WERI-Rb-1 (cell line): ENCODE data around the gene TSKS.

Experiments used
- DNase-seq: peaks from one replicate; pipeline ENCODE4 v3.0.0-alpha.2; 2020
- H3K27ac ChIP-seq: fragments of 250-450 bp; sonication (Bioruptor Pico); 2 replicates; pipeline ENCODE4 v1.5.1; 2020; ENCODE audit warnings: mild to moderate bottlenecking, moderate library complexity
- H3K27me3 ChIP-seq: fragments of 250-450 bp; sonication (Bioruptor Pico); 2 replicates; pipeline ENCODE4 v1.5.1; 2021; ENCODE audit warnings: mild to moderate bottlenecking, low read depth, moderate library complexity; ENCODE audit not compliant: insufficient read depth, severe bottlenecking
- H3K36me3 ChIP-seq: fragments of 250-450 bp; sonication (Bioruptor Pico); 2 replicates; pipeline ENCODE4 v1.5.1; 2020; ENCODE audit warnings: mild to moderate bottlenecking, moderate library complexity
- H3K4me3 ChIP-seq: 2 replicates; pipeline ENCODE4 v1.5.1; 2011; ENCODE audit warnings: low read depth, mild to moderate bottlenecking, control low read depth, low read length
- H3K9me3 ChIP-seq: fragments of 250-450 bp; sonication (Bioruptor Pico); 2 replicates; pipeline ENCODE4 v1.5.1; 2021; ENCODE audit warnings: mild to moderate bottlenecking, moderate library complexity; ENCODE audit not compliant: severe bottlenecking
- TF ChIP-seq, protein P1 (sequence below): IDR thresholded peaks from 2 replicates; pipeline ENCODE4 v1.5.1; 2011; ENCODE audit warnings: low read depth, mild to moderate bottlenecking, control low read depth, inconsistent platforms, low read length

TSKS gene

DNA sequence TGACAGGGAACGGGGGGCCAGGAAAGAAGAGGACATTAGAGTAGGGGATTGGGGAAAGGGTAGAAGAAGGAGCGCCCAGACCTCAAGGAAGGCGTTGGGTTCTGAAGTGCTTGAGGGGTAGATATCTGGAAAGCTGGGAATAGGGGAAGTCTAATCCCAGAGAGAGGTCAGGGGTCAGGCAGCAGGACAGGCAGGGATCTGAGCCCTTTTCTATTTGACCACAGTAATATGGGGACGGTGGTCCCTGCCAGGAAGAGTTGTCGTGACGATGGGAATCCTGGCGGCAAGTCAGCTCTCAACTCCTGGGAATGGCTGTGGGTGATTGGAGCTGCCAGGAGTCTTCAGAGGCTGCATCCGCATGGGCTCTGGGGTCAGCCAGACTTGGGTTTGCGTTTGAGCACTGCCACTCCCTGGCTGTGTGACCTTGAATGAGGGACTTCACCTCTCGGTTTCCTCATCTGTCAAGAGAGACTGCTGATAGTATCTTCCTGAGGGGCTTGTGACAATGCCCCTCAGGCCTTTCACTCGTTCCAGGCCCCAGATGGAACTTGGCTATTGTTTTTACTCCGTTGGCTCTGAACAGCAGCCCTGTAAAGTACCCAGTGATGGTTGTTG lies 5.0 kb upstream of the TSKS start:
- no peaks in the 10 kb centered on the region for H3K27me3 ChIP-seq
- DNase-seq: no peak
- no peaks in the 10 kb centered on the region for H3K36me3 ChIP-seq
- no peaks in the 10 kb centered on the region for H3K9me3 ChIP-seq
- H3K4me3 ChIP-seq: peak overlapping the region; percentile 90; the same call in 1 of the 2 replicates
- no peak overlapping the region for H3K27ac ChIP-seq
- TF ChIP-seq, protein P1, sequence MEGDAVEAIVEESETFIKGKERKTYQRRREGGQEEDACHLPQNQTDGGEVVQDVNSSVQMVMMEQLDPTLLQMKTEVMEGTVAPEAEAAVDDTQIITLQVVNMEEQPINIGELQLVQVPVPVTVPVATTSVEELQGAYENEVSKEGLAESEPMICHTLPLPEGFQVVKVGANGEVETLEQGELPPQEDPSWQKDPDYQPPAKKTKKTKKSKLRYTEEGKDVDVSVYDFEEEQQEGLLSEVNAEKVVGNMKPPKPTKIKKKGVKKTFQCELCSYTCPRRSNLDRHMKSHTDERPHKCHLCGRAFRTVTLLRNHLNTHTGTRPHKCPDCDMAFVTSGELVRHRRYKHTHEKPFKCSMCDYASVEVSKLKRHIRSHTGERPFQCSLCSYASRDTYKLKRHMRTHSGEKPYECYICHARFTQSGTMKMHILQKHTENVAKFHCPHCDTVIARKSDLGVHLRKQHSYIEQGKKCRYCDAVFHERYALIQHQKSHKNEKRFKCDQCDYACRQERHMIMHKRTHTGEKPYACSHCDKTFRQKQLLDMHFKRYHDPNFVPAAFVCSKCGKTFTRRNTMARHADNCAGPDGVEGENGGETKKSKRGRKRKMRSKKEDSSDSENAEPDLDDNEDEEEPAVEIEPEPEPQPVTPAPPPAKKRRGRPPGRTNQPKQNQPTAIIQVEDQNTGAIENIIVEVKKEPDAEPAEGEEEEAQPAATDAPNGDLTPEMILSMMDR: no peak

DNA sequence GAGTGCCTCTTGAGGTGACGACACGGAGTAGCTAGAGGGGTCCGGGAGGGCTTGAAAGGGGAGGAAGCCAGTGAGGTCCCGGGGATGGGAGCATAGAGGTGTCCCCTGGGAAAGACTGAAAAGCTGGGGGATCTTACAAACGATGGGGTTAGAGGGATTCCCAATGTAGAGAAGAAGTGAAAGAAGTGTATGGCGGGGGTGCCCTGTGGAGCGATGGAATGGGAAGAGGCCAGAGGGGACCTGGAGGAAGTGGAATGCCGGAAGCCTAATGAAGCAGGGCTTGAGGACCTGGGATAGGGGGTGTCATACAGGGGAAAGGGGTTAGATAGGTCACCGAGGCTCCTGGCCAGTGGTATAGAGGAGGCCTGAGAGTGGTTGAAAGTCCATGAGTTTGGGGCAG lies 4.3 kb upstream of the TSKS start:
- DNase-seq: no peak
- H3K27me3 ChIP-seq: no peaks in the 10 kb centered on the region
- TF ChIP-seq, protein P1: no peak
- no peaks in the 10 kb centered on the region for H3K9me3 ChIP-seq
- H3K27ac ChIP-seq: peak overlapping the region; percentile 72
- H3K36me3 ChIP-seq: no peaks in the 10 kb centered on the region
- H3K4me3 ChIP-seq: peak overlapping the region; percentile 90

DNA sequence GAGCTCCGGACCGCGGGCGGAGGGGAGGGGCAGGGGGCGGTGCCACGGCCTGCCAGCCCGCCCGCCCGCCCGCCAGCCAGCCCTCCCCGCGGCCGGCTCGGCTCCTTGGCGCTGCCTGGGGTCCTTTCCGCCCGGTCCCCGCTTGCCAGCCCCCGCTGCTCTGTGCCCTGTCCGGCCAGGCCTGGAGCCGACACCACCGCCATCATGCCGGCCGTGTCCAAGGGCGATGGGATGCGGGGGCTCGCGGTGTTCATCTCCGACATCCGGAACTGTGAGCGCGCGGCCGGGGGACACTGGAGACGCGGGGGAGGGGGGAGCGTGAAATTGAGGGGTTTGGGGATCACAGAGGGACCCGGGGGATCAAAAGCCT lies 3.8 kb upstream of the TSKS start, which contains the start of gene AP2A1:
Gene AP2A1 (plus strand): TSS at position 72 of the 370 bp plus-strand sequence. CDS start 133 bp downstream, at position 205.
- no peak for DNase-seq
- Histone ChIP-seq H3K36me3 (no peaks in the 10 kb centered on the region), H3K27me3 (no peaks in the 10 kb centered on the region), H3K9me3 (no peaks in the 10 kb centered on the region), H3K27ac (peak within 1 kb of the TSS; percentile 91), H3K4me3 (peak within 1 kb of the TSS; percentile 90)
- TF ChIP-seq, protein P1: no peak

DNA sequence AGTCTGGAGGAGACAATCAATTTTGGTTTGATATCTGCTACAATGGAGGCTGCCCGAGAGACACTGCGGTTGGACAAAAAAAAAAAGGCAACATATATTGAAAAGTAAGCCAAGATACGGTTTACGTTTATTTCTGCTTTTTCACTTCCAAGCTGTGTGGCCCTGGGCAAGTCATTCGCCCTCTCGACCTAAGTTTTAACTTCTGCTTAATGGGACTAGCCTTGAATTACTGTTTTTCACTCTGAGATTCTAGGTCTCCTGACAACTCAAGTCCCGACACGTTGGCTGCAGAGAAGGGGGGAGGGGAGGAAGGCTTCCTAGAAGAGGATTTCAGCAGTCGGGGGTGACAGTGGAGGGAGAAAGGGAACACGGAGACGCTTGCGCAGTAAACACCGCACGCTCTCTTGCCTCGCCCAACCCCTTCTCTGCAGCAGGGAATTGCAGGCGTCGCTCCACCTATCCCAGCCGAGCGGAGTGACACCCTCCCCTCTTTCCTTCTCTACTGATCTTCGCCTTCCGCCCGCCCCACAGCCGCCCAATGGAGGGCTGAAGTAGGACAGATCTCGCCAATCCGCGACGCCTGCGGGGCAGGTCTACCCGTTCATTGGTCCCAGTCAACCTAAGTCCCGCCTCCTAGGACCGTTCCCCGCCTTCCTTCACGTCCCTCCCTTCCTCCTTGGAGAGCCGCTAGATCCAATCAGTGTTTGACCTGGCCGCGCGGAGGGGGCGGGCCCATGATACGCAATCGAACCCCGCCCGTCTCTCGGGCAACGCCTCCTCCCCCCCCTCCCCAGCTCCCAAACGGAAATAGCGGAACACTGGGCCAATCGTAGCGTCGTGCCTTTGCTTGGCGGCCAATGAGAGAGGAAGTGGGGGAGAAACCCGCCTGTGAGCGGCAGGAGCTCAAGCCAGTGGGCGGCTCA lies 3.2 kb upstream of the TSKS start:
- peak overlapping the region; percentile 91 for H3K27ac ChIP-seq
- H3K9me3 ChIP-seq: no peaks in the 10 kb centered on the region
- H3K4me3 ChIP-seq: peak overlapping the region; percentile 37
- no peaks in the 10 kb centered on the region for H3K27me3 ChIP-seq
- DNase-seq: peak; percentile 99
- TF ChIP-seq, protein P1: no peak
- H3K36me3 ChIP-seq: no peaks in the 10 kb centered on the region

DNA sequence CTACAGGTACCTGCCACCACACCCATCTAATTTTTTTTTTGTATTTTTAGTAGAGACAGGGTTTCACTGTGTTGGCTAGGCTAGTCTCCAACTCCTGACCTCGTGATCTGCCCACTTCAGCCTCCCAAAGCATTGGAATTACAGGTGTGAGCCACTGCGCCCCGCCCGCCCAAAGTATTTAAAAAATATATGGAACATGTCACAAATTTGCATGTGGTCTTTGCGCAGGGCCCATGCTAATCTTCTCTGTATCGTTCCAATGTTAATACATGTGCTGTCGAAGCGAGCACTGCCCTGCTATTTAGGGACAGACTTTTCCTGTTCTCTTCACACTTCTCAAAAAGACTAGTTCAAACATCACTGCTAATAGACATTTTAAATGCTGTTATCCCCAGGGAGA lies 1.2 kb upstream of the TSKS start:
- H3K9me3 ChIP-seq: no peaks in the 10 kb centered on the region
- TF ChIP-seq, protein P1: no peak
- H3K36me3 ChIP-seq: no peaks in the 10 kb centered on the region
- no peak overlapping the region for H3K4me3 ChIP-seq
- H3K27ac ChIP-seq: no peak overlapping the region
- H3K27me3 ChIP-seq: no peaks in the 10 kb centered on the region
- no peak for DNase-seq
